GM13977 (cell line): ENCODE results near the gene ZNRF3.

Source experiments
- DNase-seq: peaks from one replicate; pipeline ENCODE4 v3.0.0; 2012; ENCODE audit warnings: low spot score
- in situ Hi-C: fragments of 300-500 bp; cut with MboI; formaldehyde crosslinking; loops from one replicate; pipeline ENCODE4 v1.12.0; 2022; ENCODE audit warnings: low sequenced_read_pairs, low pct_unique_long_range_greater_than_20kb, mixed read lengths, inconsistent platforms; ENCODE audit not compliant: unreplicated experiment
- TF ChIP-seq, protein P1 (sequence below): IDR thresholded peaks from 2 replicates; pipeline ENCODE4 v1.5.1; 2012; ENCODE audit warnings: mild to moderate bottlenecking, control low read depth; ENCODE audit not compliant: insufficient read depth; ENCODE audit errors: extremely low read depth, missing control alignments

The ZNRF3 gene

DNA sequence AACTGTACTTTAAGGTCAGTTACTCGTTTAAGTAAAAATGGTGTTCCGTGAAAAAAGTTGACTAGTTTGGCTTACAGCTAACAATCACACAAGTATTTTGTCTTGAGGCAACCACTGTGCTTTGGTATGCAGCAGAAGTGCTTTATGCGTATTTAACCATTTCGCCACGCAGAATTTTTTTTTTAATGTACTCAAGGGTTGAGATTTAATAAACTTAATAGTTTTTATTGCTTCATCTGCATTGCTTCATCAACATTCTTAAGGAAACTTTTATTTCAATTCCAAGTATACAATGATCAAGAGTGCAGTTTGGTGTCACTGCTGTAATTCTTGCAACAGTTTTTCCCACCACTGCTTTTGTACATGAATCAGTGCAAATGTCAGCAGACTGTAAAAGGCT is 66.4 kb downstream of the ZNRF3 start:
- DNase-seq: no peak
- TF ChIP-seq, protein P1, sequence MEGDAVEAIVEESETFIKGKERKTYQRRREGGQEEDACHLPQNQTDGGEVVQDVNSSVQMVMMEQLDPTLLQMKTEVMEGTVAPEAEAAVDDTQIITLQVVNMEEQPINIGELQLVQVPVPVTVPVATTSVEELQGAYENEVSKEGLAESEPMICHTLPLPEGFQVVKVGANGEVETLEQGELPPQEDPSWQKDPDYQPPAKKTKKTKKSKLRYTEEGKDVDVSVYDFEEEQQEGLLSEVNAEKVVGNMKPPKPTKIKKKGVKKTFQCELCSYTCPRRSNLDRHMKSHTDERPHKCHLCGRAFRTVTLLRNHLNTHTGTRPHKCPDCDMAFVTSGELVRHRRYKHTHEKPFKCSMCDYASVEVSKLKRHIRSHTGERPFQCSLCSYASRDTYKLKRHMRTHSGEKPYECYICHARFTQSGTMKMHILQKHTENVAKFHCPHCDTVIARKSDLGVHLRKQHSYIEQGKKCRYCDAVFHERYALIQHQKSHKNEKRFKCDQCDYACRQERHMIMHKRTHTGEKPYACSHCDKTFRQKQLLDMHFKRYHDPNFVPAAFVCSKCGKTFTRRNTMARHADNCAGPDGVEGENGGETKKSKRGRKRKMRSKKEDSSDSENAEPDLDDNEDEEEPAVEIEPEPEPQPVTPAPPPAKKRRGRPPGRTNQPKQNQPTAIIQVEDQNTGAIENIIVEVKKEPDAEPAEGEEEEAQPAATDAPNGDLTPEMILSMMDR: no peak
- in situ Hi-C loops: no loop called here

DNA sequence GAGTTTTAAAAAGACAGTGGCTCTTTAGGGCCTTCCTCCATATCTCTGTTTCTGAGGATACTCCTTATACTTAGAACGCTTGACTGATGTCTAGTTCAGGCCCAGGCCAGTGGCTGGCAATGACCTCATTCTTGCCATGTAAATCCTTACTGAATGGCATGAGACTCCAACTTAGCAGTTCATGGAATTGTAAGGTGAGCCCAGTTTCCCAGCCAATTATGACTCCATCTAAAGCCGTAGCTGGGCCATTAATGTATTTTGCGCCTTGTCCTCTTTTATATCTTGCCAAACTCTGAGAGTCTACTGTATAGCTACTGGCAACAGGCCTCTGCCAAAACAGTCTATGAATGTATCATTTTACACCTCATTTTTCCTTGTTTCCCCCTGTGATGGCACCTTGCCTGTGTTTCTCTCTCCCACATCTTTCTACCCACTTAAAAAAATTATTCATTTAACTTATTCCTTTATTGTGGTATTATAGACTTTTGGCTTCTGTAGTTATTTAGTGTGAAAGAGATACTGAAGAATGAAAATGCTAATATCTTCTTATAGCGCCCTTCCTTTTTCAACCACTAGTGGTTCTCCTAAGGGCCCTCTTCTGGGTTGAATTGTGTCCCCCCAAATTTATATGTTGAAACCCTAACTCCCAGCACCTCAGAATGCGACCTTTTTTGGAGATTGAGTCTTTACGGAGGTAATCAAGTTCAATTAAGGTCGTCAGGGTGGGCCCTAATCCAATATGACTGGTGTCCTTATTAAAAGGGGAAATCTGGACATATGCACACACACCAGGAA is 67.4 kb downstream of the ZNRF3 start:
- DNase-seq: no peak
- in situ Hi-C loops: no loop called here
- TF ChIP-seq, protein P1: no peak

GRCh38 chr22:28951530-28951929 is 68.2 kb downstream of the ZNRF3 start:
- no peak for DNase-seq
- TF ChIP-seq, protein P1: no peak
- in situ Hi-C loops: no loop called here

GRCh38 chr22:28951969-28952521 is 68.7 kb downstream of the ZNRF3 start:
- DNase-seq: no peak
- in situ Hi-C loops: no loop called here
- TF ChIP-seq, protein P1: no peak

DNA sequence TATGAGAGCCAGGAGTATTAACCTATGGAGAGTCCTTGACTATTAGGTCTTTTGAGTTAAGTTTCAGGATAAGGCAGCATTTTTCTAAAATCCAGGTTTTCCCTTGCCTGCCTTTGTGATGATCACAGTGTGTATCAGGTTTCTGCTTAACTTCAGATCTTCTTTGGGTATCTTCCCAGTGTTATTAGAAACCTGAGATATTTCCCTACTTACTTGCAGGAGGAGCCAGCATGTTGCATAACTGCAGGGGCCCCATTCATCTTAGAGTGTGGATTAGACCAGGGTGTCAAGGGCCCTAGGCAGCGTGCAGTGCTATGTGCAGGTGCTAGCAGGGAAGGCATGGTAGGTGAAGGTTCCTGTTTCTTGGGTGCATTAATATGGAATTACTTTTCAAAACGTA is 69.5 kb downstream of the ZNRF3 start:
- TF ChIP-seq, protein P1: no peak
- in situ Hi-C loops: no loop called here
- DNase-seq: no peak

DNA sequence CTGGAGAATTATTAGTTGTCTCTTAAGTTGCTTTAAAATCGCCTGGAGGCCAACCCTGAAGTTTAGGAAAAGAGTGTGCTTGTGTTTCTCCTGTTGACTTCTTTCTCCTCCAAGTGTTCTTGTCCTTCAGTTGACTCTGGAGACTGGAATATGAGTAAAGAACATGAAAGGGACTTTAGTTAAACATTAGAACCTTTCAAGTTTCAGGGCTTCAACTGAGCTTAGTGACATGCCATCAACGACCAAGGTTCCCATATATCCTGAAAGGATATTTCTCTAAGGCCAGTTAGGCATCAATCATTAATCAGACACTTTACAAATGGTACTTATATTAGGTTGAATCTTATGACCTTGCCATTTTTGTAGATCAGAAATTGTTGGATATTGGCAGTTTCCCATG is 70.0 kb downstream of the ZNRF3 start:
- DNase-seq: no peak
- TF ChIP-seq, protein P1: no peak
- in situ Hi-C loops: no loop called here
